Activated B cell treated with CpG ODN at 0.5 μM for 24 hours (primary cell): ENCODE data around the gene CSAG2. TPM values are rescaled to one million over a fixed set of nuclear protein-coding genes. Genes with fewer than 3 reads are reported as not detected.
"Not testable (repeated sequence)": the region's sequence is repeated elsewhere in the genome, so short reads cannot be mapped to it uniquely, and the experiment has no call there.

Experiments
- ATAC-seq: fragments of 200-7000 bp; cut with Tn5 transposase; one replicate; pipeline ENCODE4 v1.10.0; 2021; ENCODE audit warnings: low read depth, mild to moderate bottlenecking, moderate library complexity
- CTCF ChIA-PET: fragments of 350-600 bp; sonication (Branson Sonifier 250); formaldehyde crosslinking; loops from one replicate; lab custom pipeline; 2021; ENCODE audit warnings: antibody characterized with exemption; lab: Charles Lee
- POLR2A ChIA-PET: fragments of 350-600 bp; sonication (Branson Sonifier 250); formaldehyde crosslinking; loops from one replicate; lab custom pipeline; 2021; ENCODE audit warnings: antibody characterized with exemption; lab: Charles Lee
- DNase-seq: peaks from one replicate; pipeline ENCODE4 v3.0.0; 2022
- H3K27ac Mint-ChIP-seq: one replicate; pipeline ENCODE4 v1.8.0; 2020; ENCODE audit warnings: mixed read lengths
- H3K27me3 Mint-ChIP-seq: one replicate; pipeline ENCODE4 v1.8.0; 2021; ENCODE audit warnings: mixed read lengths
- H3K36me3 Mint-ChIP-seq: one replicate; pipeline ENCODE4 v1.8.0; 2021; ENCODE audit warnings: low read depth, mixed read lengths
- H3K4me1 Mint-ChIP-seq: one replicate; pipeline ENCODE4 v1.8.0; 2021; ENCODE audit warnings: mixed read lengths
- H3K4me3 Mint-ChIP-seq: one replicate; pipeline ENCODE4 v1.8.0; 2020; ENCODE audit warnings: mild to moderate bottlenecking, mixed read lengths
- H3K9me3 Mint-ChIP-seq: one replicate; pipeline ENCODE4 v1.8.0; 2020; ENCODE audit warnings: mixed read lengths
- CTCF ChIP-seq: fragments of 200-600 bp; IDR thresholded peaks from one replicate; pipeline ENCODE4 v1.8.0; 2022; ENCODE audit warnings: antibody characterized with exemption, mild to moderate bottlenecking
- intact Hi-C: fragments of 100-400 bp; cut with micrococcal nuclease; formaldehyde crosslinking; loops from one replicate; pipeline ENCODE4 v1.15.1; 2024
- total RNA-seq: library from RNA; stranded (reverse); gene quantifications from 2 replicates; pipeline ENCODE4 v1.2.3, GENCODE V29; 2022

Gene CSAG2, protein sequence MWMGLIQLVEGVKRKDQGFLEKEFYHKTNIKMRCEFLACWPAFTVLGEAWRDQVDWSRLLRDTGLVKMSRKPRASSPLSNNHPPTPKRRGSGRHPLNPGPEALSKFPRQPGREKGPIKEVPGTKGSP
- not detected in 2 replicates for total RNA-seq

DNA sequence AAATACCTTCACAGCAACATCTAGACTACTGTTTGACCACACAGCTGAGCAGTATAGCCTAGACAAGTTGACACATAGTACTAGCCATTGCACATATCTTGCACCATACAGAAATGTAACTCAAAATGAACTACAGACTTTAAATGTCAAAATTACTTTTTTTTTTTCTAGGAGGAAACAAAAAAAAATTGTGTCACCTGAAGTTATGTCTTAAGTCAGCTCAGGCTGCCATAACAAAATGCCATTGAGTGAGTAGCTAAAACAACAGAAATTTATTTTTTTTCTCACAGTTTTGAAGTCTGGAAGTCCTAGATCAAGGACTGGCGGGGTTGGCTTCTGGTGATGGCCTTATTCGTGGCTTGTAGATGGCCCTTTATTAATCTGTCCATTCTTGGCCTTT, at the start of gene CSAG2:
TSS of gene CSAG2 (minus strand) at position 101 of the 400 bp plus-strand sequence. CDS start 161 bp downstream, outside the sequence.
- H3K9me3 Mint-ChIP-seq, H3K27ac Mint-ChIP-seq, ATAC-seq, DNase-seq, H3K4me1 Mint-ChIP-seq, CTCF ChIA-PET, intact Hi-C loops, H3K27me3 Mint-ChIP-seq, H3K4me3 Mint-ChIP-seq, POLR2A ChIA-PET, H3K36me3 Mint-ChIP-seq: not testable (repeated sequence)

DNA sequence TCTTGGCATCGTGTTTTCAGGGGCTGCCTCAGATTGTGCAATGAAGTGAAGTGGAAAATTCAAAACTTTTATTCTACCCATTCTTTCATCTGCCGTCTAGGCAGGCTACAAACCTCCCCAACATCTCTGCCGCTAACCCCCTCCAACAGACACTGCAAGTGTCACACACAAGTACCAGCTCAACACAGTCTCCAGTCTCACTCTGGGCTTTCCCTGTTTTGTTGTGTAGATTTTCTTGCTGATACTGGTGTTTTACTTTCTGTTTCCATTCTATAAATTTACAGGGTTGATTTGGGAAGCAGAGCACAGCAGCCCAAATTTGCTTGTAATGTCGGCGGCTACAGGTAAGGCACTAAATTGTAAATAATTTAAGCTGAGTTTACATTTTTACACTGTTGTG, 45.8 kb upstream of the CSAG2 start:
- intact Hi-C loops, CTCF ChIA-PET, POLR2A ChIA-PET, H3K4me3 Mint-ChIP-seq, H3K27ac Mint-ChIP-seq, H3K9me3 Mint-ChIP-seq, ATAC-seq, H3K4me1 Mint-ChIP-seq, DNase-seq, H3K27me3 Mint-ChIP-seq, H3K36me3 Mint-ChIP-seq: not testable (repeated sequence)

DNA sequence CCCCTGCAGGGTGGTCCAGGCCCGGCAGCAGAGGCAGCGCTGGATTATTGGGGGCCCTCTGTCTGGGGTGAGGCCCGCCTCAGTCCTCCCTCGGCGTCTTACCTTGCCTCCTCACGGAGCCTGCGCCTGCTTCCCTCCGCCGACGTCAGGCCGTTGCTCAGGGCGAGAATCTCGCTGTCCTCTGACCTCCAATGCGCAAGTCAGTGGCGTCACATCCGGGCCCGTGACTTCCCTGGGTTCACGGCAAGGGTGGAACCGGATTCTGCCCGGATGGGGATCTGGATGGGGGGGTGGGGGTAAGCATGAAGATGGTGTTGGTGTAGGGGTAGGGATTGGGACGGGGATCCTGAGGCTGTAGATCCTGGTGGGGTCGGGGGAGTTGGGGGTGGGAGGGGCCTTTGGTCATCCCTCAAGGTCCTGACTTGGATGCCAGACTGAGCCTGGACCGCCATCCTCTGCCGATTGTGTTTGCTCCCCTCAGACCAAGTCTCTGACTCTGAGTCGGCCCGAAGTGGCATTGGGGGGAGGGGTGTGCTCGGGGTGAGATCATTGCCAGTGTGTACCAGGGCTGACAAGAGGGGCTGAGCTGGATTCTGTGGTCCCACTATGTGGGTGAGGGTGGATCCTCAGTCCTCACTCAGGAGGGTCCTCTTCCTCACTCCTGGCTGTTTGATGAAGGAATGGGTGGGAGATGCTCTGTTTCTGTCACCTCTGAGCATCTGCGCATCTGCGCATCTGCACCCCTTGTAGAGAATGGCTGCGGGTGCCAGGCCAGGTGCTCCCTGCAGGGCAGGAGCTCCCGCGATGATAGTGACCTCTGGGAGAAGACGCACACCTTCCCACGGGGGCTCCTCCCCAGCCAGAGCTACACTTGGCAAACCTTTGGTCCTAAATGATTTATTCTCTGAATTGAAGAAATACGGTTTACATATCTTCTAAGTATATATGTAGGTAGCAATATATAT, 44.9 kb upstream of the CSAG2 start, which contains the start of gene MAGEA2:
TSS of gene MAGEA2 (minus strand) at position 157 of the 965 bp plus-strand sequence. CDS start 2,479 bp downstream, outside the sequence.
- DNase-seq, POLR2A ChIA-PET, H3K4me1 Mint-ChIP-seq, ATAC-seq, H3K4me3 Mint-ChIP-seq, H3K27me3 Mint-ChIP-seq, H3K27ac Mint-ChIP-seq, CTCF ChIA-PET, H3K9me3 Mint-ChIP-seq, intact Hi-C loops, H3K36me3 Mint-ChIP-seq: not testable (repeated sequence)

DNA sequence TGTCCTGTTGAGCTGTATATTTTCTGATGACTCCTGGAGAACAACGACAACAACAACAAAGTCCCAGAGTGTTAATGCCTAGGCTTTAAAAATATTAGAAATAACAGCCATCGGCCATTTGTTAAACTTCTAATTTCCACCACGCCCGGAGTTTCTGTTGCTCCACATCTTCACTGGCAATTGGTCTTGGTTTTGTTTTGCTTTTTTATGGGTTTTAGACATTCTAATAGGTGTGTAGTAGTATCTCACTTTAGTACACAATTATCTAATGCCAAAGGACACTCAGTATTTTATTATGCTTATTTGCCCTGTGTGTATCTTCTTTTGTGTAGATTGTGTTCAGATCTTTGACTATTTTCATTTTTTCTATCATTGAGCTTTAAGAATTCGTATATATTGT, 29.5 kb upstream of the CSAG2 start:
- H3K27ac Mint-ChIP-seq = no peak overlapping the region

GRCh38 chrX:152736528-152736927, 27.5 kb upstream of the CSAG2 start:
- H3K27ac Mint-ChIP-seq, CTCF ChIA-PET, H3K4me1 Mint-ChIP-seq, H3K36me3 Mint-ChIP-seq, H3K27me3 Mint-ChIP-seq, ATAC-seq, POLR2A ChIA-PET, DNase-seq, H3K4me3 Mint-ChIP-seq, intact Hi-C loops, H3K9me3 Mint-ChIP-seq: not testable (repeated sequence)

More for the DNA sequence above, 29.5 kb upstream of the CSAG2 start:
- Mint-ChIP-seq H3K4me1 (no peaks in the 10 kb centered on the region), H3K36me3 (no peaks in the 10 kb centered on the region), H3K27me3 (no peaks in the 10 kb centered on the region), H3K4me3 (no peak overlapping the region), H3K9me3 (no peaks in the 10 kb centered on the region)
- intact Hi-C loops = no loop called here
- ChIA-PET POLR2A (no interaction called here), CTCF (no interaction called here)
- no peak for ATAC-seq
- DNase-seq = no peak
- TF ChIP-seq CTCF = no peak

GRCh38 chrX:152735860-152736511, 26.9 kb upstream of the CSAG2 start:
- no peaks in the 10 kb centered on the region for H3K36me3 Mint-ChIP-seq

More at GRCh38 chrX:152735860-152736511, 26.9 kb upstream of the CSAG2 start:
- intact Hi-C loops = no loop called here
- H3K9me3 Mint-ChIP-seq = no peaks in the 10 kb centered on the region
- H3K4me1 Mint-ChIP-seq = no peaks in the 10 kb centered on the region
- DNase-seq (no peak), ATAC-seq (no peak)
- POLR2A ChIA-PET = no interaction called here
- no peak overlapping the region for H3K4me3 Mint-ChIP-seq
- H3K27me3 Mint-ChIP-seq = no peaks in the 10 kb centered on the region
- no peak overlapping the region for H3K27ac Mint-ChIP-seq
- CTCF ChIA-PET = no interaction called here
- TF ChIP-seq CTCF = no peak
